HepG2 (cell line): ENCODE measurements around the gene EIF4G3. TPM values are rescaled to one million over a fixed set of nuclear protein-coding genes. Genes with fewer than 3 reads are reported as not detected.
A peak's percentile ranks its signal among the peaks of the same experiment; 100 is the strongest.

Experiments used
- ATAC-seq: fragments of 200-7000 bp; cut with Tn5 transposase; 3 replicates; pipeline ENCODE4 v1.9.1; 2020; ENCODE audit warnings: mild to moderate bottlenecking, moderate library complexity
- BruUV-seq: library from RNA; stranded (reverse); fragments of 400-500 nt; replicated peaks from 2 replicates; lab custom pipeline; 2021; lab: Mats Ljungman, UMichigan
- CTCF ChIA-PET: fragments of 300-600 bp; formaldehyde crosslinking; extraction: SDS; loops from one replicate; lab custom pipeline; 2021; ENCODE audit warnings: low total read pairs, inconsistent platforms, low intra/inter-chr PET ratio; lab: Yijun Ruan, JAX
- POLR2A ChIA-PET: fragments of 350-600 bp; sonication (Branson Sonifier 250); formaldehyde crosslinking; loops from one replicate; lab custom pipeline; 2020; ENCODE audit warnings: antibody characterized with exemption, inconsistent platforms; lab: Yijun Ruan, JAX
- DNase-seq: peaks from one replicate; pipeline ENCODE4 v3.0.0-alpha.2; 2015; ENCODE audit warnings: low spot score
- FAIRE-seq: peaks from 3 replicates; lab custom pipeline; 2011; peaks lifted over from hg19 to GRCh38; lab: Jason Lieb, UNC
- H2AFZ ChIP-seq: one replicate; pipeline ENCODE4 v1.6.1; 2011; ENCODE audit warnings: low read length, inconsistent platforms
- H3K27ac ChIP-seq: fragments of 300-600 bp; 3 replicates; pipeline ENCODE4 v1.8.0; 2011; ENCODE audit warnings: mixed run types, mild to moderate bottlenecking, mixed read lengths, low read length, inconsistent platforms; ENCODE audit not compliant: insufficient read depth; ENCODE audit errors: extremely low read length
- H3K27me3 ChIP-seq, 2 experiments: fragments of 200-600 bp in 1 of 2; 2 replicates in 1 of 2; 3 replicates in 1 of 2; pipeline versions ENCODE4 v1.6.0 to v1.8.0; 2011; ENCODE audit warnings: low read length in 2 of 2, mild to moderate bottlenecking in 2 of 2, moderate library complexity in 2 of 2, inconsistent platforms in 1 of 2; ENCODE audit not compliant: insufficient read depth in 2 of 2, control insufficient read depth in 1 of 2
- H3K36me3 ChIP-seq, 2 experiments: fragments of 200-600 bp in 1 of 2; replicated peaks in 1 of 2; 2 replicates in 1 of 2; 3 replicates in 1 of 2; pipeline versions ENCODE4 v1.5.1 to v1.8.0; 2011; ENCODE audit warnings: low read length in 2 of 2, inconsistent platforms in 1 of 2; ENCODE audit not compliant: insufficient read depth in 2 of 2, control insufficient read depth in 1 of 2
- H3K4me1 ChIP-seq: 2 replicates; pipeline ENCODE4 v1.5.1; 2012; ENCODE audit warnings: low read length, inconsistent platforms; ENCODE audit not compliant: insufficient read depth
- H3K4me2 ChIP-seq: 2 replicates; pipeline ENCODE4 v1.6.0; 2011; ENCODE audit warnings: low read depth, low read length, inconsistent platforms
- H3K4me3 ChIP-seq, 3 experiments: fragments of 200-600 bp in 1 of 3; sonication (generic), shearing (Covaris generic) in 1 of 3; replicated peaks in 1 of 3; 2 replicates each; pipeline ENCODE4 v1.5.1; 2011 to 2016; ENCODE audit warnings: low read length in 3 of 3, inconsistent platforms in 2 of 3, low read depth in 2 of 3, mild to moderate bottlenecking in 2 of 3, control low read depth in 1 of 3, mixed read lengths in 1 of 3; ENCODE audit not compliant: insufficient read depth in 1 of 3
- H3K79me2 ChIP-seq: one replicate; pipeline ENCODE4 v1.6.1; 2011; ENCODE audit warnings: low read length, inconsistent platforms; ENCODE audit not compliant: insufficient read depth
- H3K9ac ChIP-seq: 2 replicates; pipeline ENCODE4 v1.6.0; 2011; ENCODE audit warnings: mild to moderate bottlenecking, low read depth, low read length, inconsistent platforms; ENCODE audit not compliant: insufficient read depth
- H3K9me3 ChIP-seq: 2 replicates; pipeline ENCODE4 v1.5.1; 2012; ENCODE audit warnings: mild to moderate bottlenecking, low read length
- H4K20me1 ChIP-seq: 2 replicates; pipeline ENCODE4 v1.6.0; 2011; ENCODE audit warnings: inconsistent platforms, mild to moderate bottlenecking, low read length, moderate library complexity; ENCODE audit not compliant: insufficient read depth
- GLI4 ChIP-seq: sonication (generic); formaldehyde crosslinking; IDR thresholded peaks from 2 replicates; pipeline ENCODE4 v1.5.1; 2020; ENCODE audit warnings: missing genetic modification reagents, mild to moderate bottlenecking, moderate library complexity, borderline replicate concordance
- HMGA1 ChIP-seq: sonication (generic); formaldehyde crosslinking; conservative IDR thresholded peaks from 2 replicates; pipeline ENCODE4 v1.4.0; 2020; ENCODE audit warnings: missing genetic modification reagents
- RFX5 ChIP-seq: IDR thresholded peaks from 2 replicates; pipeline ENCODE4 v1.6.1; 2011; ENCODE audit warnings: low read depth, low read length, improper control_type of control experiment
- ZFP62 ChIP-seq: sonication (generic); formaldehyde crosslinking; IDR thresholded peaks from 2 replicates; pipeline ENCODE4 v1.4.0; 2020; ENCODE audit warnings: missing genetic modification reagents
- ZFY ChIP-seq: sonication (generic); formaldehyde crosslinking; IDR thresholded peaks from 2 replicates; pipeline ENCODE4 v1.4.0; 2020; ENCODE audit warnings: missing genetic modification reagents
- ZNF17 ChIP-seq: sonication (generic); formaldehyde crosslinking; IDR thresholded peaks from 2 replicates; pipeline ENCODE4 v1.5.0; 2020; ENCODE audit warnings: mild to moderate bottlenecking, missing genetic modification reagents
- ZNF224 ChIP-seq: sonication (generic); formaldehyde crosslinking; IDR thresholded peaks from 2 replicates; pipeline ENCODE4 v1.5.0; 2020; ENCODE audit warnings: mild to moderate bottlenecking, missing genetic modification reagents
- ZNF232 ChIP-seq: sonication (generic); formaldehyde crosslinking; IDR thresholded peaks from 2 replicates; pipeline ENCODE4 v1.4.0; 2020; ENCODE audit warnings: missing genetic modification reagents, borderline replicate concordance
- ZNF607 ChIP-seq: sonication (generic); formaldehyde crosslinking; IDR thresholded peaks from 2 replicates; pipeline ENCODE4 v1.5.1; 2020; ENCODE audit warnings: missing genetic modification reagents, mild to moderate bottlenecking, borderline replicate concordance
- WGBS: methylation state at CpG from one replicate; pipeline ENCODE4 v1.1.6; 2017; ENCODE audit warnings: low lambda C conversion rate; 5-methylcytosine and 5-hydroxymethylcytosine counted together
- in situ Hi-C: cut with HindIII; loops from 2 replicates; pipeline ENCODE4 v1.10.0; 2017; ENCODE audit warnings: low pct_unique_long_range_greater_than_20kb; ENCODE audit not compliant: extremely low pct_ligation_motif_present
- intact Hi-C: fragments of 100-400 bp; cut with micrococcal nuclease; formaldehyde crosslinking; loops from one replicate; pipeline ENCODE4 v1.10.0; 2022; ENCODE audit not compliant: unreplicated experiment
- polyA plus RNA-seq, 8 experiments: library from polyadenylated mRNA; depleted of rRNA in 3 of 8; stranded (reverse) in 7 of 8; unstranded in 1 of 8; fragments of >200 nt; fragmentation: Illumina TruSeq in 4 of 8; extraction: Trizol in 4 of 8; gene quantifications; 2 replicates each; pipeline versions ENCODE4 v1.2.1 to v1.2.3, GENCODE V29; 2011 to 2016; ENCODE audit warnings: low read depth in 4 of 8, missing spikeins in 1 of 8, mixed read lengths in 1 of 8; ENCODE audit not compliant: insufficient read depth in 1 of 8
- total RNA-seq, 5 experiments: library from RNA; depleted of rRNA; stranded (reverse); fragments of >200 nt; fragmentation: Illumina TruSeq; extraction: Trizol; gene quantifications; 2 replicates each; pipeline ENCODE4 v1.2.3, GENCODE V29; 2016; ENCODE audit warnings: low read depth in 1 of 5
- TF ChIP-seq, protein P1 (sequence below): sonication (generic); formaldehyde crosslinking; IDR thresholded peaks from 2 replicates; pipeline ENCODE4 v1.4.0; 2020; ENCODE audit warnings: missing genetic modification reagents, mild to moderate bottlenecking, borderline replicate concordance
- TF ChIP-seq, protein P2 (sequence below): sonication (generic); formaldehyde crosslinking; IDR thresholded peaks from 2 replicates; pipeline ENCODE4 v1.5.0; 2020; ENCODE audit warnings: missing genetic modification reagents

Gene EIF4G3
- total and polyA plus RNA-seq, 2 of the 13 experiments (the other 11 are each of a cell fraction or from before 2014, with no cell fraction given) = 22.2 to 27.6 TPM

DNA sequence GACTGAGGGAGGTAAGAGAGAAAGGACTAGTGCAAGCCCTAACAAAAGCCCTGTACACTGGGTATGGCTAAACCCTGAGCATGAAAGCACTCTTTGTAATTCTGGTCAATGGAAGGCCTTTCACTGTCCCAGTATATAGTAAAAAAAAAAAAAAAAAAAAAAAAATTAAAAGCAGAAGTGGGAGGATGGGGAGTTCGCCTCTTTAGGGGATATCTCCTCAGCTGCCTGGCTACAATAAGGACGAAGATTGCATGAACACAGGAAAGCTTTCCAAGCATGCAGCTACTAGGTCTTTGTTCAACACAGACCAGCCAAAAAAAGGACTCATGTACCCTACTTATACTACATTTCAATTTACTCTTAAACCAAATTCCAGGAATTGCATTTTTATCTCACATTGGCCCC is 59.1 kb downstream of the EIF4G3 start:
- CTCF ChIA-PET = no interaction called here
- H3K9me3 ChIP-seq = no peaks in the 10 kb centered on the region
- H3K9ac ChIP-seq = no peak overlapping the region
- H3K36me3 ChIP-seq = no peaks in the 10 kb centered on the region; a peak in 1 of 5 replicates
- peaks cover 12% of the 10 kb centered on the region for H3K79me2 ChIP-seq
- peak overlapping the region; percentile 54 for H3K27ac ChIP-seq
- DNase-seq (peak; percentile 56), FAIRE-seq (peak; percentile 23), ATAC-seq (peak; percentile 66)
- 81% methylated on average over 2 of the region's 2 CpGs for WGBS
- H4K20me1 ChIP-seq = no peaks in the 10 kb centered on the region
- POLR2A ChIA-PET = no interaction called here
- H2AFZ ChIP-seq = no peak overlapping the region
- peak overlapping the region; percentile 32; the same call in 1 of the 2 replicates for H3K4me2 ChIP-seq
- in situ Hi-C loops (no loop called here), intact Hi-C loops (no loop called here)
- no peaks in the 10 kb centered on the region for H3K27me3 ChIP-seq
- no peak overlapping the region for H3K4me3 ChIP-seq
- TF ChIP-seq, protein P1, sequence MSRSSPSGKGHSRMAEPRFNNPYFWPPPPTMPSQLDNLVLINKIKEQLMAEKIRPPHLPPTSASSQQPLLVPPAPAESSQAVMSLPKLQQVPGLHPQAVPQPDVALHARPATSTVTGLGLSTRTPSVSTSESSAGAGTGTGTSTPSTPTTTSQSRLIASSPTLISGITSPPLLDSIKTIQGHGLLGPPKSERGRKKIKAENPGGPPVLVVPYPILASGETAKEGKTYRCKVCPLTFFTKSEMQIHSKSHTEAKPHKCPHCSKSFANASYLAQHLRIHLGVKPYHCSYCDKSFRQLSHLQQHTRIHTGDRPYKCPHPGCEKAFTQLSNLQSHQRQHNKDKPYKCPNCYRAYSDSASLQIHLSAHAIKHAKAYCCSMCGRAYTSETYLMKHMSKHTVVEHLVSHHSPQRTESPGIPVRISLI (CRISPR knock-in tag) = peak; percentile 48; the same call in 1 of the 2 replicates
- no peak for TF ChIP-seq RFX5
- no TSS peak for BruUV-seq
- peaks cover 65% of the 10 kb centered on the region for H3K4me1 ChIP-seq

DNA sequence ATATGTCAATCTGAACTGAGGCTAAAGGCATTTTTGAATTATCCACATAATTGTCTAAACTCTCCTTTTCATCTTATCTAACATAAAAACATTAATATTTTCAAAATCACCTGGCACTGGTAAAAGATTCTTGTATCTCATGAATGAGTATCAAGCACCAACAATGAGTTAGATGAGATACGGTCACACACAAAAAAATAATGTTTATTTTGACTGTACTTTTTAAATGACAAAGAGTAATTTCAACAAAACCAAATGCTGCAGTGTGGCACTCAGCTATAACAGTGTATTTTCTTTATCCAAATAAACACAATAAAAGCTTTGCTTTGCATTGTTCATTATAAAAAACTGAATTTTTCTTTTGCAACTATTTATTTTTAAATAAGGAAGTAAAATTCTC is 59.5 kb downstream of the EIF4G3 start:
- 79% methylated on average over 1 of the region's 1 CpG for WGBS
- FAIRE-seq (no peak), DNase-seq (no peak), ATAC-seq (no peak)
- no TSS peak for BruUV-seq
- Histone ChIP-seq H3K4me1 (peaks cover 68% of the 10 kb centered on the region), H3K4me3 (no peak overlapping the region), H3K36me3 (no peaks in the 10 kb centered on the region), H3K27me3 (no peaks in the 10 kb centered on the region), H3K4me2 (0 out of 2 replicates have a peak overlapping the region, but pooled peaks have one; percentile 7), H3K9ac (no peak overlapping the region), H3K27ac (peak overlapping the region; percentile 54), H3K9me3 (no peaks in the 10 kb centered on the region), H3K79me2 (peaks cover 12% of the 10 kb centered on the region), H4K20me1 (no peaks in the 10 kb centered on the region), H2AFZ (no peak overlapping the region)
- intact Hi-C loops = no loop called here
- ChIA-PET CTCF (no interaction called here), POLR2A (no interaction called here)
- in situ Hi-C loops = no loop called here
- TF ChIP-seq ZNF224 (no peak), HMGA1 (no peak), GLI4 (CRISPR knock-in tag) (no peak), ZNF232 (no peak), ZFP62 (no peak), ZNF607 (CRISPR knock-in tag) (no peak), ZFY (no peak), ZNF17 (no peak)
- TF ChIP-seq, protein P2, sequence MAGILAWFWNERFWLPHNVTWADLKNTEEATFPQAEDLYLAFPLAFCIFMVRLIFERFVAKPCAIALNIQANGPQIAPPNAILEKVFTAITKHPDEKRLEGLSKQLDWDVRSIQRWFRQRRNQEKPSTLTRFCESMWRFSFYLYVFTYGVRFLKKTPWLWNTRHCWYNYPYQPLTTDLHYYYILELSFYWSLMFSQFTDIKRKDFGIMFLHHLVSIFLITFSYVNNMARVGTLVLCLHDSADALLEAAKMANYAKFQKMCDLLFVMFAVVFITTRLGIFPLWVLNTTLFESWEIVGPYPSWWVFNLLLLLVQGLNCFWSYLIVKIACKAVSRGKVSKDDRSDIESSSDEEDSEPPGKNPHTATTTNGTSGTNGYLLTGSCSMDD = no peak
